NCI-H2029 (cell line): ENCODE measurements around the gene KLHL22.
"Not testable (repeated sequence)": the region's sequence is repeated elsewhere in the genome, so short reads cannot be mapped to it uniquely, and the experiment has no call there.

Experiments used
- DNase-seq: peaks from one replicate; lab custom pipeline; 2025; lab: John Stamatoyannopoulos, UW

The KLHL22 gene

GRCh38 chr22:20524004-20524481 lies 28.4 kb upstream of the KLHL22 start:
- DNase-seq = peak; percentile 84

- no peak for DNase-seq
Observed at GRCh38 chr22:20523086-20523983, 27.7 kb upstream of the KLHL22 start.

GRCh38 chr22:20522134-20523004 lies 26.8 kb upstream of the KLHL22 start:
- DNase-seq = no peak

- no peak for DNase-seq
Observed at GRCh38 chr22:20520093-20520511, 24.5 kb upstream of the KLHL22 start.

GRCh38 chr22:20519558-20519957 lies 24.0 kb upstream of the KLHL22 start:
- DNase-seq = no peak

- DNase-seq = no peak
Observed at GRCh38 chr22:20517841-20518592, 22.4 kb upstream of the KLHL22 start.

- no peak for DNase-seq
Observed at GRCh38 chr22:20517422-20517821, 21.8 kb upstream of the KLHL22 start.

- DNase-seq = no peak
Observed at GRCh38 chr22:20516399-20516798, 20.8 kb upstream of the KLHL22 start.

GRCh38 chr22:20514658-20515406 lies 19.2 kb upstream of the KLHL22 start:
- DNase-seq = no peak

GRCh38 chr22:20511578-20512229 lies 16.1 kb upstream of the KLHL22 start:
- no peak for DNase-seq

- DNase-seq = no peak
Observed at GRCh38 chr22:20510811-20511577, 15.4 kb upstream of the KLHL22 start.

- no peak for DNase-seq
Observed at GRCh38 chr22:20509344-20510047, 13.9 kb upstream of the KLHL22 start.

- DNase-seq = no peak
Observed at GRCh38 chr22:20508815-20509271, 13.2 kb upstream of the KLHL22 start.

GRCh38 chr22:20508067-20508755 lies 12.6 kb upstream of the KLHL22 start:
- not testable (repeated sequence) for DNase-seq

- DNase-seq = peak; percentile 92
Observed at GRCh38 chr22:20507253-20508066, 11.9 kb upstream of the KLHL22 start, which contains the start of gene MED15. MED15 (plus strand) TSS chr22:20507610; CDS start chr22:20507679, 69 bp downstream.

- no peak for DNase-seq
Observed at GRCh38 chr22:20506543-20507252, 11.1 kb upstream of the KLHL22 start.
